DND-41 (cell line): ENCODE measurements around the gene ABCA13.

Experiments used
- EZH2 ChIP-seq: IDR thresholded peaks from 3 replicates; pipeline ENCODE4 v1.6.1; 2012; ENCODE audit warnings: borderline replicate concordance, low read depth, mild to moderate bottlenecking, moderate library complexity, low read length, inconsistent platforms; ENCODE audit not compliant: severe bottlenecking
- TF ChIP-seq, protein P1 (sequence below): IDR thresholded peaks from 2 replicates; pipeline ENCODE4 v1.5.1; 2012; ENCODE audit warnings: borderline replicate concordance, low read length, moderate library complexity, mild to moderate bottlenecking; ENCODE audit not compliant: poor library complexity, severe bottlenecking; ENCODE audit errors: extremely low read depth

DNA sequence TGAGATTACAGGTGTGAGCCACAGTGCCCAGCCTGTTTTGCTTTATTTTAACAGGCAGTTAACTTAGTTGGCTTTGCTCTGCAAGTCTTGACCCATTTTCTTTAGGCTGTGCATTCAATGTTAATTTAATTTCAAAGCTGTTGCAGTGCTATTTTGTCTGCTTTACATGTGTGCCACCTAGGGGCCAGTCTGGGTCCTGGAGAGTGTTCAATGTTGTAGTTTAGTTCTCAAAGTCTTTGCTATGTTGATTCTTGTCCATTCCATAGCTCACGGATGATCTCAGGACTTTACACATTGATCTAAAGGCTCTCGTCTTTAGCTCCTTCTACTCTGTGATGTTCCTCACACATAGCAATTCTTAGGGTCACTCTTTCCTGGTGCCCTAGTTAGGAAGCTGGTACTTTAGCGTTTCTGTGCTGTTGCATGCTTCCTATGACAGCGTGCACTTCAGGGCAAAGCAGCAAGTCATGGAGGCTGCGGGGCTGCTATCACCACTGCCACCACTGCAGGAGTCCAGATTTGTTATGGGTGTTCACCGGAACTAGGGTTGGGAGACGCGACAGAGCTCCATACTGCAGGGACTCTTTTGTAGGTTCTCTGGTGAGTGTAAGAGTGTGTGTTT lies 16.4 kb upstream of the ABCA13 start:
- TF ChIP-seq, protein P1, sequence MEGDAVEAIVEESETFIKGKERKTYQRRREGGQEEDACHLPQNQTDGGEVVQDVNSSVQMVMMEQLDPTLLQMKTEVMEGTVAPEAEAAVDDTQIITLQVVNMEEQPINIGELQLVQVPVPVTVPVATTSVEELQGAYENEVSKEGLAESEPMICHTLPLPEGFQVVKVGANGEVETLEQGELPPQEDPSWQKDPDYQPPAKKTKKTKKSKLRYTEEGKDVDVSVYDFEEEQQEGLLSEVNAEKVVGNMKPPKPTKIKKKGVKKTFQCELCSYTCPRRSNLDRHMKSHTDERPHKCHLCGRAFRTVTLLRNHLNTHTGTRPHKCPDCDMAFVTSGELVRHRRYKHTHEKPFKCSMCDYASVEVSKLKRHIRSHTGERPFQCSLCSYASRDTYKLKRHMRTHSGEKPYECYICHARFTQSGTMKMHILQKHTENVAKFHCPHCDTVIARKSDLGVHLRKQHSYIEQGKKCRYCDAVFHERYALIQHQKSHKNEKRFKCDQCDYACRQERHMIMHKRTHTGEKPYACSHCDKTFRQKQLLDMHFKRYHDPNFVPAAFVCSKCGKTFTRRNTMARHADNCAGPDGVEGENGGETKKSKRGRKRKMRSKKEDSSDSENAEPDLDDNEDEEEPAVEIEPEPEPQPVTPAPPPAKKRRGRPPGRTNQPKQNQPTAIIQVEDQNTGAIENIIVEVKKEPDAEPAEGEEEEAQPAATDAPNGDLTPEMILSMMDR, result peak; percentile 12
- no peak for TF ChIP-seq EZH2
